GM10248 (cell line): ENCODE results near the gene PCSK5.

Experiments used
- CTCF ChIA-PET: fragments of 300-600 bp; sonication (Branson Sonifier 250); formaldehyde crosslinking; extraction: SDS; loops from one replicate; lab custom pipeline; 2021; ENCODE audit warnings: antibody characterized with exemption; lab: Yijun Ruan, JAX
- POLR2A ChIA-PET: fragments of 350-650 bp; sonication (Branson Sonifier 250); formaldehyde crosslinking; extraction: SDS; loops from one replicate; lab custom pipeline; 2020; ENCODE audit warnings: antibody characterized with exemption; lab: Yijun Ruan, JAX
- DNase-seq: peaks from one replicate; pipeline ENCODE4 v3.0.0; 2012; ENCODE audit errors: extremely low spot score
- TF ChIP-seq, protein P1 (sequence below): IDR thresholded peaks from 2 replicates; pipeline ENCODE4 v1.5.1; 2012; ENCODE audit warnings: mild to moderate bottlenecking, low read depth; ENCODE audit errors: extremely low read depth, missing control alignments, control extremely low read depth

The PCSK5 gene

DNA sequence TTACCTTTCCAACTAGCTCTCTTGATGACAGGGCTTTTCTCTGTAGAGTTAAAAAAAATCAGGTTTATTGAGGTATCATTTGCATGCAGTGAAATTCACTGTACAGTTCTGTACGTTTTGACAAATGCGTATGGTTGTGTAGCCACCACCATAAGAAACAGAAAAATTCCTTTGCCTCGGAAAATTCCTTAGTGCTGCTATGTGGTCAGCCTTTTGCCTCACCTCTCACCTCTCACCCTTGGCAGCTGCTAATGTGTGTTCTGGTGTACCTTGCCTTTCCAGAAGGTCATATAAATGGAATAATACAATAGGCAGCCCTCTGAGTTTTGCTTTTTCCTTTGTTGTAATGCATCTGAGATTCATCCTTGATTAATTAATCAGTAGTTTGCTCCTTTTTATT lies 28.4 kb downstream of the PCSK5 start:
- TF ChIP-seq, protein P1, sequence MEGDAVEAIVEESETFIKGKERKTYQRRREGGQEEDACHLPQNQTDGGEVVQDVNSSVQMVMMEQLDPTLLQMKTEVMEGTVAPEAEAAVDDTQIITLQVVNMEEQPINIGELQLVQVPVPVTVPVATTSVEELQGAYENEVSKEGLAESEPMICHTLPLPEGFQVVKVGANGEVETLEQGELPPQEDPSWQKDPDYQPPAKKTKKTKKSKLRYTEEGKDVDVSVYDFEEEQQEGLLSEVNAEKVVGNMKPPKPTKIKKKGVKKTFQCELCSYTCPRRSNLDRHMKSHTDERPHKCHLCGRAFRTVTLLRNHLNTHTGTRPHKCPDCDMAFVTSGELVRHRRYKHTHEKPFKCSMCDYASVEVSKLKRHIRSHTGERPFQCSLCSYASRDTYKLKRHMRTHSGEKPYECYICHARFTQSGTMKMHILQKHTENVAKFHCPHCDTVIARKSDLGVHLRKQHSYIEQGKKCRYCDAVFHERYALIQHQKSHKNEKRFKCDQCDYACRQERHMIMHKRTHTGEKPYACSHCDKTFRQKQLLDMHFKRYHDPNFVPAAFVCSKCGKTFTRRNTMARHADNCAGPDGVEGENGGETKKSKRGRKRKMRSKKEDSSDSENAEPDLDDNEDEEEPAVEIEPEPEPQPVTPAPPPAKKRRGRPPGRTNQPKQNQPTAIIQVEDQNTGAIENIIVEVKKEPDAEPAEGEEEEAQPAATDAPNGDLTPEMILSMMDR: no peak

DNA sequence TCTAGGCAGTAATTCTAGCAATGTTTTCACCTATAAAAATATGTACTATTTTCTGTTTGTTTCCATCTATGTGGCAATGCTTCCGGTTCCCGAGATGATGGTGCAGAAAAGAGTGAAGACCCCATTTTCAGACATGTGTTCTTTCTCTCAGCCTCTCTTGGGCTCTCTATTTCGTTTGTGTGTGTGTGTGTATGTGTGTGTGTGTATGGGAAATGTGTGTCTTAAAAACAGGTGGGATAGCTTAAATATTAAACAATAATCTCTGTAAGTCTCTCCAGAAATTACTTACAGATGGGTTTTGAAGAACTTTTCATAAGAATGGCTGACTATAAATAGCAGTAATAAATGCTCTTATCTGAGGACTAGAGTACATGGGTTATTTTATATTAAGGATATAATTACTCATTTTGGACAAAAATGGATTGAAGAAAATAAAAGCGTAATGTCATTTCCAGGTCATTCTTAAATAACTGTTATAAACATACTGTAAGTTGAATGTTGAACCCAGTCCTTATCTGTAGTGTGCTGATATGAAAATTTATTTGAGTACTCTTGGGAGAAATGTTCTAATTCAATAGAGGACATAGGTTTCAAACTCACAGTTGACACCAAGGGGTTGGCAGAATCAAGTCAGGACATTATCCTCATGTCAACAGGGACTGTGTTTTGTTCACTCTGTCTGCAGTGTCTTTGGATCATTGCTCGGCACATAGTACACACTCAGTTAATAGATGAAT lies 31.1 kb downstream of the PCSK5 start:
- ChIA-PET POLR2A (no interaction called here), CTCF (interaction anchor here (1.5 kb wide), 1 partner anchor 8 kb away, joined by 3 read pairs; no protein-coding TSS in a partner anchor)
- TF ChIP-seq, protein P1: no peak
- no peak for DNase-seq

More for the DNA sequence above, 28.4 kb downstream of the PCSK5 start:
- ChIA-PET CTCF (interaction anchor here (1.3 kb wide), 1 partner anchor 14 kb away, joined by 4 read pairs; no protein-coding TSS in a partner anchor), POLR2A (no interaction called here)
- DNase-seq: no peak

DNA sequence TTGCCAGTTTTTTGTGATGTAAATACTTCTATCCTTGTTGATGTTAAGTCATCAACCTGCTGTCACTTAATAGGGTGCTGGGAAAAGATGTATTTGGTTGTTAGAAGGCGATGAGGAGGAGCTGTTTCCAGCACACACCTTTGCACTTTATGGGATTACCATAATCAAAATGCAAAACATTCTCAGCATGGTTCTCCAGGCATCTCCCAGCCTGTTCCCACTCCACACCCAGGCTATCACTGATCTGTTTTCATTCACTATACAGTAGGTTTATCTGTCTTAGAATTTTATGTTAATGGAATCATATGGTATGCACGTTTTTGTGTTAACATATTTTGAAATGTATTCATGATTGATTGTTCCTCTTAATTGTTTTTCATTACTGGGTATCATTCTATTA lies 35.9 kb downstream of the PCSK5 start:
- DNase-seq: no peak
- CTCF ChIA-PET: no interaction called here
- POLR2A ChIA-PET: no interaction called here
- TF ChIP-seq, protein P1: no peak

DNA sequence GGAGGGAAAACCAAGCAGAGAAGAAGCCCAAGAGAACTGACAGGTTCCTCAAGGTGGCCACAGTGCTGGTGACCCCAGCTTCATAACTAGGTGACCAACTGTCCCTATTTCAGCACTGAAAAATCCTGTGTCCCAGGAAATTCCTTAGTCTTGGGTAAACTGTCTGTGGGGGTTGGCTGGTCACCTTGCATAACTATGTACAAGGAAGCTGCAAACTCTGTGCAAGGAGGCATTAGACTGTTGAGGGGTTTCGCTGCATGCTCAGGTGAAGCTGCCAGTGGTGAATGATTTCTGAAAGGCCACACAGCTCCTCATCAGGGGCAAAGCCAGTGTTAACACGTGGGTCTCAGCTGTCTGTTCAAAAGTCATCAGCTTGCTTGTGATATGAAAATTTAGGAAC lies 36.9 kb downstream of the PCSK5 start:
- TF ChIP-seq, protein P1: no peak
- POLR2A ChIA-PET: interaction anchor here (0.6 kb wide), 1 partner anchor 81 kb away, joined by 3 read pairs; no protein-coding TSS in a partner anchor

DNA sequence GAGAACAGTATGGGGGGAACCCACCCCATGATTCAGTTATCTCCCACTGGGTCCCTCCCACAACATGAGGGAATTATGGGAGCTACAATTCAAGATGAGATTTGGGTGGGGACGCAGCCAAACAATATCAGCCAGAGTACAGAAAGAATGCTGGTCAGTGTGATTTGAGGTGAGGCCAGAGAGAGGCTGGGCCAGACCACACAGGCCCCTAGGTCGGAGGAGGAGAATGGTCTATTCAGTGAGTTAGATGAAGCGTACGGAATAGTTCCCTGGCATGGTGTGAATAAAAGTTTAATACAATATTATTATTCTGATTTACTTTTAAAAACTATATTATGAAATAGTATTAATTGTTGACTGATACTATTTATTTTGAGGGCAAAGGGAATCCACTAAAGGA lies 39.7 kb downstream of the PCSK5 start:
- DNase-seq: no peak
- CTCF ChIA-PET: interaction anchor here (0.9 kb wide), 1 partner anchor 9 kb away, joined by 3 read pairs; no protein-coding TSS in a partner anchor
- TF ChIP-seq, protein P1: no peak
- POLR2A ChIA-PET: no interaction called here

More for the DNA sequence above, 36.9 kb downstream of the PCSK5 start:
- no peak for DNase-seq
- CTCF ChIA-PET: interaction anchor here (1.8 kb wide), 1 partner anchor 10 kb away, joined by 6 read pairs; no protein-coding TSS in a partner anchor

DNA sequence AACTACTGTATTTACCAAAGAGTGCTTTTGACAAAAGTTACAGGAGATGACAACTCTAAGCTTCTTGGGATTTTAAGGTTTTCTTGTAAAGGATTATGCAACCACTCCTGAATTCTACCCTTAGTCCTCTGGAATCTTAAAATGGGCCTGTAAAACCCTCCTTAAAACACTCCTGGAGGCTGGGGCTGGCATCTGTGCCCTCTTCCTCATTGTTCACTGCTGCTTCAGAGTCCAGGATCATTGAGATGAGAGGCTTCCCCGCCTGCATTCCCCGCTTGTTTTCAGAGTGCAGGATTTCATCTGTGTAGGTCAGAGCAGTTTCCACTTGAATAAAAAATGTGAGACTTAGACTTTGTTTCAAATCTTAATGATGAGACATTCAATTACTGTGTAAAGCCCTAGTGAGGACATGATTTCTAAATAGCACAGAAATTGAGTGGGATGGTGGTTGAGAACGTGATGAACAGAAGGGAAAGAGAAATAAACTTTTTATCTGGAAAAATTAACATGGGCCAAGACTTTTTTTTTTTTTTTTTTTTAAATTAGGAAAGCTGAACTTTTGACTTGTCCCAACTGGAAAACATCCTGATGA lies 40.4 kb downstream of the PCSK5 start:
- DNase-seq: no peak
- POLR2A ChIA-PET: no interaction called here
- TF ChIP-seq, protein P1: no peak
- CTCF ChIA-PET: interaction anchor here (1.0 kb wide), 1 partner anchor 11 kb away, joined by 4 read pairs; no protein-coding TSS in a partner anchor
